GM19455 (cell line): ENCODE data around the gene ZNF705A.
"Not testable (repeated sequence)": the region's sequence is repeated elsewhere in the genome, so short reads cannot be mapped to it uniquely, and the experiment has no call there.

Experiments used
- ATAC-seq: cut with Tn5 transposase; IDR thresholded peaks from one replicate; pipeline ENCODE4 v1.9.1; 2021; ENCODE audit not compliant: unreplicated experiment

The ZNF705A gene

DNA sequence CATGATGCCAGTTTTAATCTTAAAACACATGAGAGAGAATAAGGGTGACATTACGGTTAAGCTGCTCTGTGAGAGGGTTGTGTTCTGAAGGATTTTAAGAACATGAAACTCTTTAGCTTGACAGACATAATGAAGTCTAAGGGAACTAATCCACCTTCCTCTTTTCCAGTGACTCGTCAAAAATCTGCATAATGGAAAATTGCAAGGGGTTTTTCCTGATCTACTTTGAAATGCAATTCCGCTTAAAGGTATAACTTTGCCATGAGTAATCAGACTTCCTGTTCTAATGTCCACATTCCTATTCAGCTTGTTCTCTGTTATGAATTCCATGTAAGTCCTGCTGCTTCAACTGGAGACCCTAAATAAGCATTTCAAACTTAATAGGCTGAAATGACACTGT is at the start of gene ZNF705A:
ZNF705A (plus strand) TSS at position 171 of the 400 bp plus-strand sequence. CDS start 15,611 bp downstream, outside the sequence.
- no peak for ATAC-seq

DNA sequence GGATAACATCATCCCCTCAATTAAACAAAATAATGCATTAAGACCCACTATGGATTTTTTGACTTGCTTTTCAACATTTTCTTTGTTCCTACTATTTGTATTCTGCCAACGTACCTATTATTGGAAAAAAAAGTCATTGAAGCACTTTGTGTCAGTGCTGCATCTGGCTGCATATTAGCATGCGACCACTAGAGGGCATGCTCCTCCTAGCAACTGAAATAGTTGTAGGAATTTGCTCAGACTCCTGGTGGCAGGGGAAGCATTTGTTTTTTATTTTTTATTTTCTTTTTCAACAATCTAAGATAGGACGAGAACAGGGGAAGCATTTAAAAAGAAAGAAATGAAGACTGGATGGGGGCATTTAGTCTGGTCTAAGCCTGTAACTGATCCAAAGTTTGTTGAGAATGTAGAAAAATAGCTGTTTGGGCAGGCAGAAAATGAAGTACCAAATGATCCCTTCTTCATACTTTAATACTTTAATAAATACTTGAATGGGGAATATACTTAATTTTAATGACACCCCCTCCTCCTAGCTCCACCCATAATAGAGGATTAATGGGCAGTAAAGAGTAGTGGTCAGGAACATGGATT is 47.9 kb upstream of the ZNF705A start:
- ATAC-seq = no peak

DNA sequence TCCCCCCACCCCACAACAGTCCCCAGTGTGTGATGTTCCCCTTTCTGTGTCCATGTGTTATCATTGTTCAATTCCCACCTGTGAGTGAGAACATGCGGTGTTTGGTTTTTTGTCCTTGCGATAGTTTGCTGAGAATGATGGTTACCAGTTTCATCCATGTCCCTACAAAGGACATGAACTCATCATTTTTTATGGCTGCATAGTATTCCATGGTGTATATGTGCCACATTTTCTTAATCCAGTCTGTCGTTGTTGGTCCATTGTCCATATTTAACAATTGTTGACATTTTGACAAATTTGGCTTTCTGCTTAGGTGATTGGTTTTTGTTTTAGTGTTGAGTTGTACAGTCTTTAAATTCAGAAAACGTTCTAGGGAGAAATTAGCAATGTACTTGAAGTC is 43.7 kb upstream of the ZNF705A start:
- not testable (repeated sequence) for ATAC-seq

DNA sequence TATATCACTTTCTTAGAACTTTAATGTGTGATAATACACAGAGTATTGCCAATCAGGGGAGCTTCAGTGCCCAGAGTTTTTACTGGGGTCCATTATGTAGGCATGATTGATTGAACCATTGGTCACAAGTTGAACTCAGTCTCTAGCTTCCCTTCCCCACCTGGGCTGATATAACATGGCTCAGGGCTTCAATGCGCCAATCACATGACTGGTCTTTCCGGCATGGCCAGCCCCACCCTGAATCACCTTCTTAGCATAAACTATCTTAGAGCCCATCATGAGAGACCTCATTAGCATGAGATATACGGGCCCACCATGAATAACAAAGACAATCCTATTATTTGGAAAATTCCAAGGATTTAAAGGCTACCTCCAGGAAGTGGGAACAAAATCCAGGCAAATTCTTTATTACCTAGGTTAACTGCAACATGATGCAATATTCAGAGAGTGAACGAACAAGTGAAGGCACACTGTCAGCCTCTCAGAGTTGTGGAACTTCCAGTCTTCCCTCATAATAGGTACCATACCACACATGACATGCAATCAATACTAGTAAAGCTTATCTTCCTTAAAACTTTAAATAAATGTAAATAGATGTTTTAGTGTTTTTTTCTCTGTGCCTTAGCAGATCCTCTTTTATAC is 36.6 kb upstream of the ZNF705A start:
- ATAC-seq = no peak

DNA sequence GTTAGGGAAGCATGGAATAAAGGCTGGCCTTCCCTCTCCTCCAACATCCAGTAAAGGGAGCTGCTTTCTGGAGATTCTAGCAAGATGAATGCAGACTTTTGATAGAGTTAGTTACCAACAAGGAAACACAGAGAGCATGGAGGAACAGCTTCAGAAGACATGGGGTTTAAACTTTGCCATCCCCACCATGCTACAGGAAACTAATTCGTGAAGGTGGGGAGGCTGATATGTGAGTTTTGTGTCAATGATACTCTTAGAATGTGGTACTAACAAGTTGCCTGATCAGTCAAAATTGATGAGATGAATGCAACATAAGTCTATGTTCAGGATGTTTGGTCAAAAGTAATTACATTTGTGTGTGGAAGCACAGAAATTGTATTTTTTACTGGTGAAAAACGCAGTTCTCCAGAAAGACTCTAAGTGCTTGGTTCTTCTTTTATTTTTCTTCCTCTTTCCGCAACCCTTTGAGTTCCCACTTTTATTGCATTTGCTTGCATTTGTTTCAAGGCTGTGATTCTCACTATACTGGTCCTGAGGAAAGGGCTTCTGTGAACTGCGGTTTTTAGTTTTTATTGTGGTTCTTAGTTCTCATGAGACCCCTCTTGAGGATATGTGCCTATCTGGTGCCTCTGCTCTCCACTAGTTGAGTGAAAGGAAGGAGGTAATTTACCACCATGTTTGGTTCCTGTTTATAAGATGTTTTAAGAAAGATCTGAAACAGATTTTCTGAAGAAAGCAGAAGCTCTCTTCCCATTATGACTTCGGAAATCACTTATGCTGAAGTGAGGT is 33.5 kb upstream of the ZNF705A start, which contains the start of gene CLEC4A:
CLEC4A (plus strand) TSS at position 494 of the 789 bp plus-strand sequence; CDS start at position 756, 262 bp downstream.
- no peak for ATAC-seq

DNA sequence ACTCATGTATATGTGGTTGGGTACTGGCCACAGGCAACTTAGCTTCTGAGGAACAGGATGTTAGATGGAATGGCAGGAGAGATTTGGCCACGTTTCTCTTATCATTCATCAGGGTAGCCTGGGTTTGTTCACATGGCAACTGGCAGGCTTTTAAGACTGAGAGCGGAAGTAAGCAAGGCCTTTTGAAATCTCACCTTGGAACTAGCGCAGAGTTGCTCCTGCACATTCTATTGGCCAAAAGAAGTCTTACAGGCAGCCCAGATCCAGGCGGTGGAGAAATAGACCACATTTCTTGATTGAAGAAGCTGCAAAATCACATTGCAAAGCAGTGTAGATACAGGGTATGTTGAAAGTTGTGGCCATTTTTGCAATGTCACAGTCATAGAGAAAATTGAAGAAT is 29.7 kb upstream of the ZNF705A start:
- no peak for ATAC-seq

DNA sequence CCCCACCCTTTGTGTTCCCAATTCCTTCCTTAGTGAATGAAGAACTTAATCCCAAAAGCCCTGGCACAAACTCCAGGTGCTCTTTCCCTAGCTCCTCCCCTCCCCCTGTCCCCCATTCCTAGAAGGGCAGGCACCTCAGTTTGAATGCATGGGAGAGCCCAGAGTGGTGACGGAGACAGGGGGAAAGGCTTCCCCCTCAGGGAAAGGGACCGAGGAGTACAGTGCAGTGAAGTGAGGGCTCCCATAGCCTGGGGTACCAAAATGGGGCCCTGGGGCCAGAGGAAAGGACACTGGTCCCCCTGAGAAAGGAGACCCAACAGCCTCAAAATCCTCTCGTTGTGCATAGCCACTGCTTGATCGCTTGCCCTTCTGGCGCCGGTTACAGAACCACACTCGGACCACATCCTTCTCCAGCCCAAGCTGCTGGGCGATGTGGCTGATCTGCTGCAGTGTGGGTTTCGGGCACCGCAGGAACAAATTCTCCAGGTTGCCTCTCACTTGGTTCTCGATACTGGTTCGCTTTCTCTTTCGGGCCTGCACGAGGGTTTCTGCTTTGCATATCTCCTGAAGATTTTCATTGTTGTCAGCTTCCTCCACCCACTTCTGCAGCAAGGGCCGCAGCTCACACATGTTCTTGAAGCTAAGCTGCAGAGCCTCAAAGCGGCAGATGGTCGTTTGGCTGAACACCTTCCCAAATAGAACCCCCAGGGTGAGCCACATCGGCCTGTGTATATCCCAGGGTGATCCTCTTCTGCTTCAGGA is 23.0 kb upstream of the ZNF705A start:
- ATAC-seq = not testable (repeated sequence)

DNA sequence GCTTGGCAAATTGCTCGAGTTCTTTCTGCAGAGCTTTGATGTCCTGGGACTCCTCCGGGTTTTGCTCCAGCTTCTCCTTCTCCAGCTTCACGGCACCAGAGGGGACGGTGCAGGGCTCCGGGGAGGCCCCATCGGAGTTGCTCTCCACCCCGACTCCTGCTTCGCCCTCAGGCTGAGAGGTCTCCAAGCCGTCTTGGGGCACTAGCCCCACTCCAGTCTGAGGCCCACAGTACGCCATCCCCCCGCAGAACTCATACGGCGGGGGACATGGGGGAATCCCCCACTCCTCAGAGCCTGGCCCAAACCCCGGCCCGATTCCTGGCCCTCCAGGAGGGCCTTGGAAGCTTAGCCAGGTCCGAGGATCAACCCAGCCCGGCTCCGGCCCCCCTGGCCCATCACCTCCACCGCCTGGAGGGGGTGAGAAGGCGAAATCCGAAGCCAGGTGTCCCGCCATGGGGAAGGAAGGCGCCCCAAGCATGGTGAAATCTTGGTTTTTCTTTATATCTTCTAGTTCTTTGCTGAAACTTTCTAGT is 22.4 kb upstream of the ZNF705A start:
- not testable (repeated sequence) for ATAC-seq

DNA sequence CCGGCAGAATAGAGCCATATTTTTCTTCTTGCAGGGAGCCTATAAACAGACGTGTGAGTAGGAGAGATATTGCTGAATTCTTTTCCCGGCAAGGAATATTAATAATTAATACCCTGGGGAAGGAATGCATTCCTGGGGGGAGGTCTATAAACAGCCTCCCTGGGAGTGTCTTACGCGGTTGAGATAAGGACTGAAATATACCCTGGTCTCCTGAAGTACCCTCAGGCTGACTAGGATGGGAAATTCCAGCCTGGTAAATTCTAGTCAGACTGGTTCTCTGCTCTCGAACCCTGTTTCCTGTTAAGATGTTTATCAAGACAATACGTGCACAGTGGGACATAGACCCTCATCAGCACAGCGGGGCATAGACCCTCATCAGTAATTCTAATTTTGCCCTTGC is 15.2 kb upstream of the ZNF705A start:
- ATAC-seq = not testable (repeated sequence)

DNA sequence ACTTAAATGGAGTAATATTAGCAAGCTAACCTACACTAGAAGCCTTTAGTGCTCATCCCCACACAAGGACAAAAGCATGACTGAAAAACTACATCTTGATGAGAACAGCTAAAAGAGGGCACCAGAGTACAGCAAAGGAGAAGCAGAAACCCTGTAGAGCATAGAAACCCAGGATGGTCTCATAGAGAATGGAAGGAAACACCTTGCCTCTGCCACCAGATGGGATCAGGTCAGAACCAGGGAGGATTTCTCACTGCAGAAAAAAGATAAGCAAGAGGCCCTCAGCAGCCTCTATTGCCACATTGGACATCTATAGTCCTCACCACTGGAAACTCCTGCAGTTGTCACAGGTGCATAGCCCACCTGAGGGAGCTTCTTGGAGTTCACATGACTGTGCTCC is 13.6 kb upstream of the ZNF705A start:
- ATAC-seq = no peak

DNA sequence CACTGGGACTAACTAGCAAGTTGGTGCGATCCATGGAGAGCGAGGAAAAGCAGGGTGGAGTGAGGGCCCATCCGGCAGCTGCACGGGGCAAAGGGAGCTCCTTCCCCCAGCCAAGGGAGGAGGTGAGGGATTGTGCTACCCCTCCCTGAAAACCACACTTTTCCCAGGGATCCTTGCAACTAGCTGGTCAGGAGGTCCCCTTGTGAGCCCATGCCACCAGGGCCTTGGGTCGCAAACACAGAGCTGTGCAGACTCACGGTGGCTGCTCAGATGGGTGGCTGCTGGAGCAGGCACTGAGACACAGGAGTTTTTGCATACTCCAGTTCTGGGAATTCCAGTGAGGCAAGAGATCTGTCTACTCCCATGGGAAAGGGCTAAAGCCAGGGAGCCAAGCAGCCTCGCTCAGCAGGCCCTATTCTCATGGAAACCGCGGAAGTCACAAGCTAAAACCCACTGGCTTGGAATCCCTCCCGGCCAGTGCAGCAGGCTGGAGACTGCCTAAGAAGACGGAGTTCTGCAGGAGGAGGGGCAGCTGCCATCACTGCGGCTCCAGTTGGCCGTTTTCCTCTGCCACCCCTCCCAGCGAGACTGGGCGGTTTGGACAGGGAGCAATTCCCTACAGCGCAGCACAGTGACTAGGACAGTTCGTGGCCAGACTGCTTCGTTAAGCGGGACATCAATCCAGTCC is 10.9 kb upstream of the ZNF705A start:
- ATAC-seq = no peak

DNA sequence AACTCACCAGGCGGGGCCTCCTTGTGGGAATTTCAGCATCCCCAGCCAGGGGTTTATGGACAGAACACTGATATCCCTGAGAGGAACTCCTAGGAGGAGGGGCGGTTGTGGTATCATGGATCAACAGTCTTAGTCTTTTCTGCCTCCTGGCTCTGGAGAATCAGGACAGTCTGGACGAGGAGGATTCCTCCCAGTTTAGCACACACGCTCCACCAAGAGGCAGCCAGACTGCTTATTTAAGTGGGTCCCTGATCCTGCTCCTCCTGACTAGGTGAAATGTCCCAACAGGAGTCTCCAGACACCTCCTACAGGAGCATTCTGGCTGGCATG is 10.4 kb upstream of the ZNF705A start:
- no peak for ATAC-seq

DNA sequence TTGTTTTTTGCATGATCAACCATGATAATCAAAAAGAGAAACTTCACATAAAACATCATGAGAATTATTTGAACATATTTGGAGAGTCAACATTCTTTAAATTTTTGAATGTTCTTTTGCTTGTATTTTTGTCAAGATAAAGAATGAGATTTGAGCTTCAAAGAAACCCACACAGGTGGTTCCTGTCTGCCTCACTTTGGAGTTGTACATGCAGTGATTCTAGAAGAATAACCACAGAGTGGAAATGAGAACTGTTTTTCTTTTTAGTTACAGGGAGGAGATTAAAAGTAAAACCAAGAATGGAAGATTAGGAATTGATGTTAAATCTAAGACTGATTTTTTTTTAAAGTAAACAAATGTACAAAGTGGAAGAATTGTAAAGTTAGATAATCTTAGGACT is 2.3 kb upstream of the ZNF705A start:
- no peak for ATAC-seq

DNA sequence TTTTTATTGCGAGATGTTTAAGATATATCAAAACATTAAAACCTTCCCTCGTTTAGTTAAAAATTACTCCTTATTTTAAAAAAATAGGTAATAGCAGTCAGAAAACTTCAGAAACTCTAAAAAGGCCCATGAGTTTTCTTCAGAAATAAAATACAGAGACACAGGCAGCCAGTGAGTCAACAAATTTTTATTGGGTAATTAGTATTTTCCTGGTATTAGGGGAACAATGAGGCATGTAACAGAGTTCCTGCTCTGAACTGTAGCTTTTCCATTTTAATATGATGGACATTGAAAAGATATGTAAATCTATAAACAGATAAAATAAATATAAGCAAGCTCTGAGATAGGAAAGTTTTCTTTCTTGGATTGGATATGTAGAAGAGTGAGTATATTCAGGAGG is 399 bp upstream of the ZNF705A start:
- no peak for ATAC-seq

DNA sequence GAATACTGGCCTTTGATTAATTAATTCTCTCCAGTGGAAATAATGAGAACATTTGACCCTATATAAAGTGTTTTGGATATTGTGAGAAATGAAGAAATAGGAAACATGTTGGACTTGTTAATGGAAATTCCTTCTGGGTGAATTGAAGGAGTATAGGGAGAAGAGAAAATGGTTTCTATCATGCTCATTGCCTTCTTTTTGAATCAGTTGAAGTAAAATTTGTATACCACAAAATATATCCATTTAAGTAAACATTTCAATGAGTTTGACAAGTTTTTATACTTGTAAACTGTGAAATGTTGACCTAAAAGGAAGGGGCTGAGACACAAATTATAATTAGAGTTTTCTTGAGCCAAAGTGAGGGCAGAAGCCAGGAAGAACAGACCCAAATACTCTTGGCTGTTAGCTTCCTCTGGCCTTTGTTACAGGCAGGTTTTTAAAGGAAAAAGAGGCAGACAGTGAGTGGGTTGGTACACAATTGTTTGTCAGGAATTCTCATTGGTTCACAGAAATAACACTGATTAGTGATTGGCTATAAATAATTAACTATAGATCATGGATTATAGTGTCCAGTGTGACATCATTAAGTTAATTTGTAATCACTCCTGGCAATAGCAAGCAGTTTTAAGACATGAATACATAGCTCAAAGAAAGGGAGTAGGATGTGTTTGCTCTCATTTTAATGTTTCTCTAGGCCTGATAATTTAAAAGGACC is 826 bp downstream of the ZNF705A start:
- no peak for ATAC-seq

DNA sequence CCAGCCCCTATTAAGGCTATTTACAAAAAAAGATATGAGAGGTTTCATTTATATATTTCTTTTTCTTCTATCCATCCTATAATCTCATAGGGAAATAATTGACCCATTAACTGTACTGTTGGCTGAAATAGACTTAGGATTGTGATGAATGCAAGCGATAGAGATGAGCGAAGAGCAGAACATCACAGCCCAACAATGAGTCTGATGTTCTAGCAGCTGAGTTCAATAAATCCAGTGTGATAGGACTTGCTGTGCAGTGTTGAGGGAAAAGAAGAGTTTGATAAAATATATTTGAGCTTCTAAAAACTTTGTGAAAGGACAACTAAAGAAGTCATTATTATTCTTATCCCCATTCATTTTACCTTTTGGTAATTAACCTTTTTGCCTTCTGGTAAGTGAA is 16.1 kb downstream of the ZNF705A start:
- ATAC-seq = not testable (repeated sequence)

DNA sequence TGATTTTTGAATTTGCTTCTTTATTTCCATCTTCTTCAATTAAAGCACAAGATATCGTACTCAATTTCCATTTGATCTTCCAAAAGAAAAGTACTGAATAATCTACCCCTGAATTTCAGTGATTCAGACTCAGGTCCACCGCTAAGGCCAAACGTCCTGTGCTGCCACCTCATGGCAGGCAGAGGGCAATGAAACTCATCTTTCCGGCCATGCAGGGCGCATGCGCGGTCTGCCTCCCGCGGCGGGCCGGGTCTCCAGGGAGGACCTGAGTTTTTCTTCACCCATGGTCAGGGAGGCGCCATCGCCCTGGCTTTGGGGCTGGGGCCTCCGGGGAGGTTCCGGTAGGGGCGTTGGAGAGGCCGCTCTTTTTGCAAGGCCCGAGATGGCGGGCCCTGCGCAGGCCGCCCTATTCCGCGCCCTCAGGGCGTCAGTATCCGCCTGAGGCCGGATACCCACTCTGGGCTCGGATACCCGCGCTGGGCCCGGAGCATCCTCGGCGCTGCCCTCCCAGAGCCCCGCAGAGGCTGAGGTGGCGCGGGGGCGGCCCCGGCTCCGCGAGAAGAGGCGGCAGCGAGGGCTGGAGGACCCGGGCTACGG is 23.3 kb downstream of the ZNF705A start:
- ATAC-seq = not testable (repeated sequence)

DNA sequence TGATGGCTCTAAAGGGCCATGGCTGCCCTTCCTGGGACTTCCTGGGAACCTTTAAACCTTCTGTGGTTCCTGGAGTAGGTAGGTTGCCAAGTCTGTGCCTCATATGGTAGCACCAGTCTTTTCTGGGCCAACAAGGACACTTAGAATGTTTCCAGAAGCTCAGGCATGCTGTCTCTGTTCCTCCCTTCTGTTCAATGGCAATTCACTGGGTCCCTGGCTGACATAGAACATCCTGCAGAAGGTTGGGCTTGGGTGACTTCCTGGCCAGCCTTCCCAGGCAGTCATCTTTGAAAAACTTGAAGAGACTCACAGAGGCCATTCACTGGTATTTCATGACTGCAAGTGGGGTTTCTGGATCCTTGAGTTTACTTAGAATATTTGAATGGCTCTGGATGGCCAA is 24.5 kb downstream of the ZNF705A start:
- not testable (repeated sequence) for ATAC-seq

DNA sequence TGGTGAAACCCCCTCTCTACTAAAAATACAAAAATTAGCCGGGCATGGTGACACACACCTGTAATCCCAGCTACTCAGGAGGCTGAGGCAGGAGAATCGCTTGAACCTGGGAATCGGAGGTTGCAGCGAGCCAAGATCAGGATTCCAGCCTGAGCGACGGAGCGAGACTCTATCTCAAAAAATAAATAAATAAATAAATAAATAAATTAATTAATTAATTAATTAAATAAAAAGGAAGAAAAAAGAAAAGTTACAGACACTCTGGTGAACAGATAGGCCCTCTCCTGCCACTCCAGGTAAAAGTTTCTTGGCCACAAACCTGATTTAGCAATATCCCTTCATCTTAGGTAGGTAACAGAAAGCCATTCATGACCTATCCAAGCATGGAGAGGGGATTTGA is 26.1 kb downstream of the ZNF705A start:
- not testable (repeated sequence) for ATAC-seq
